Tibial nerve (tissue), 4 donors: Measurements from ENCODE around the gene INPP5B. TPM values are rescaled to one million over a fixed set of nuclear protein-coding genes. Genes with fewer than 3 reads are reported as not detected.

ENCODE experiments used
- DNase-seq, 2 donors: peaks; one replicate each; pipeline ENCODE4 v3.0.0-alpha.2; 2019; ENCODE audit warnings: low spot score in 2 of 2
- H3K27ac ChIP-seq, 4 donors: fragments of 200-600 bp; sonication (generic) in 3 of 4; one replicate each; pipeline ENCODE4 v1.5.1; 2017 to 2019; ENCODE audit warnings: mild to moderate bottlenecking in 1 of 4
- H3K27me3 ChIP-seq, 2 donors: fragments of 200-600 bp; sonication (generic) in 1 of 2; one replicate each; pipeline versions ENCODE4 v1.5.1 to v1.6.0; 2017 to 2019
- H3K36me3 ChIP-seq, 3 donors: fragments of 200-600 bp; sonication (generic); one replicate each; pipeline ENCODE4 v1.5.1; 2018 to 2019
- H3K4me1 ChIP-seq, 4 donors: fragments of 200-600 bp; sonication (generic) in 3 of 4; one replicate each; pipeline ENCODE4 v1.5.1; 2017 to 2019
- H3K4me3 ChIP-seq, 4 donors: fragments of 200-600 bp; sonication (generic) in 3 of 4; one replicate each; pipeline ENCODE4 v1.5.1; 2017 to 2019; ENCODE audit warnings: mild to moderate bottlenecking in 1 of 4, moderate library complexity in 1 of 4
- H3K9me3 ChIP-seq, 4 donors: fragments of 200-600 bp; sonication (generic) in 3 of 4; one replicate each; pipeline ENCODE4 v1.5.1; 2017 to 2019
- CTCF ChIP-seq, 5 experiments: fragments of 200-600 bp in 3 of 5; fragments of 450-650 bp in 2 of 5; sonication (generic) in 3 of 5; IDR thresholded peaks; one replicate each; pipeline ENCODE4 v1.5.1; 2016 to 2019; ENCODE audit warnings: antibody characterized with exemption in 5 of 5, mild to moderate bottlenecking in 3 of 5, moderate library complexity in 2 of 5
- EP300 ChIP-seq, 2 donors: sonication (generic); formaldehyde crosslinking; IDR thresholded peaks; one replicate each; pipeline ENCODE4 v1.6.1; 2017; ENCODE audit warnings: antibody characterized with exemption in 2 of 2, mild to moderate bottlenecking in 1 of 2
- POLR2A ChIP-seq, 2 donors: fragments of 450-650 bp; IDR thresholded peaks; one replicate each; pipeline ENCODE4 v1.6.1; 2017; ENCODE audit warnings: antibody characterized with exemption in 2 of 2, mild to moderate bottlenecking in 2 of 2, moderate library complexity in 2 of 2
- WGBS, 2 donors: methylation state at CpG; one replicate each; pipeline ENCODE4 v1.1.5; 2018; 5-methylcytosine and 5-hydroxymethylcytosine counted together
- total RNA-seq, 4 donors: library from RNA; depleted of rRNA; stranded (reverse); fragments of >200 nt; gene quantifications; one replicate each; pipeline ENCODE4 v1.1.0, GENCODE V29; 2016

INPP5B gene
- total RNA-seq, 4 donors from 2014 or later, result 39.1 to 52.5 (median 49.0) TPM

- Histone ChIP-seq H3K9me3 (no peaks in the 10 kb centered on the region), H3K4me3 (no peak overlapping the region), H3K27me3 (no peaks in the 10 kb centered on the region), H3K36me3 (peaks cover 0 to 10% (median 0%) of the 10 kb centered on the region in 3 donors), H3K27ac (no peak overlapping the region), H3K4me1 (peaks cover 0 to 7% (median 3%) of the 10 kb centered on the region in 4 donors)
- no peak for DNase-seq
- TF ChIP-seq CTCF (IDR thresholded peaks at IDR 0.05), result no peak
- TF ChIP-seq EP300 (IDR thresholded peaks at IDR 0.05), result no peak
- TF ChIP-seq POLR2A (IDR thresholded peaks at IDR 0.05), result no peak
- WGBS, 2 donors, result 81 to 85% methylated on average over 4 of the region's 4 CpGs
These were observed 5.2 kb upstream of the INPP5B start for GRCh38 chr1:37951783-37952624.

GRCh38 chr1:37951041-37951782, 4.4 kb upstream of the INPP5B start:
- Histone ChIP-seq H3K4me3 (no peak overlapping the region), H3K9me3 (no peaks in the 10 kb centered on the region), H3K27ac (no peak overlapping the region), H3K27me3 (no peaks in the 10 kb centered on the region), H3K4me1 (peaks cover 0 to 7% (median 3%) of the 10 kb centered on the region in 4 donors), H3K36me3 (peaks cover 0 to 2% (median 0%) of the 10 kb centered on the region in 3 donors)
- WGBS, 2 donors, result 79 to 85% methylated on average over 8 to 10 of the region's 11 CpGs
- DNase-seq, result no peak
- TF ChIP-seq CTCF (IDR thresholded peaks at IDR 0.05), result no peak
- TF ChIP-seq EP300 (IDR thresholded peaks at IDR 0.05), result no peak
- TF ChIP-seq POLR2A (IDR thresholded peaks at IDR 0.05), result no peak

- peaks cover 0 to 21% (median 10%) of the 10 kb centered on the region in 4 donors for H3K4me1 ChIP-seq
- 45 to 76% methylated on average over 5 to 6 of the region's 6 CpGs for WGBS, 2 donors
- DNase-seq, result no peak
- H3K36me3 ChIP-seq, result peaks cover 0 to 5% (median 0%) of the 10 kb centered on the region in 3 donors
- no peaks in the 10 kb centered on the region for H3K9me3 ChIP-seq
- H3K27ac ChIP-seq, result no peak overlapping the region
- no peak for TF ChIP-seq EP300 (IDR thresholded peaks at IDR 0.05)
- TF ChIP-seq CTCF (IDR thresholded peaks at IDR 0.05), result no peak
- no peak for TF ChIP-seq POLR2A (IDR thresholded peaks at IDR 0.05)
- H3K4me3 ChIP-seq, result no peak overlapping the region
- no peaks in the 10 kb centered on the region for H3K27me3 ChIP-seq
These were observed 2.8 kb upstream of the INPP5B start for GRCh38 chr1:37949524-37950152.

GRCh38 chr1:37948841-37949240, 2.0 kb upstream of the INPP5B start:
- TF ChIP-seq POLR2A (IDR thresholded peaks at IDR 0.05), result no peak
- TF ChIP-seq EP300 (IDR thresholded peaks at IDR 0.05), result no peak
- TF ChIP-seq CTCF (IDR thresholded peaks at IDR 0.05), result no peak
- no peak for DNase-seq
- no peak overlapping the region for H3K4me3 ChIP-seq
- no peaks in the 10 kb centered on the region for H3K9me3 ChIP-seq
- peaks cover 0 to 13% (median 0%) of the 10 kb centered on the region in 3 donors for H3K36me3 ChIP-seq
- H3K27ac ChIP-seq, result no peak overlapping the region
- peaks cover 0 to 26% (median 10%) of the 10 kb centered on the region in 4 donors for H3K4me1 ChIP-seq
- H3K27me3 ChIP-seq, result no peaks in the 10 kb centered on the region
